Measurements from ENCODE around the gene MMP24. TPM values are rescaled to one million over a fixed set of nuclear protein-coding genes. Genes with fewer than 3 reads are reported as not detected.
A peak's percentile ranks its signal among the peaks of the same experiment; 100 is the strongest.

The MMP24 gene
- total and polyA plus RNA-seq, 2 of the 13 experiments (the other 11 are each of a cell fraction or from before 2014, with no cell fraction given), result 0.29 to 0.35 TPM

DNA sequence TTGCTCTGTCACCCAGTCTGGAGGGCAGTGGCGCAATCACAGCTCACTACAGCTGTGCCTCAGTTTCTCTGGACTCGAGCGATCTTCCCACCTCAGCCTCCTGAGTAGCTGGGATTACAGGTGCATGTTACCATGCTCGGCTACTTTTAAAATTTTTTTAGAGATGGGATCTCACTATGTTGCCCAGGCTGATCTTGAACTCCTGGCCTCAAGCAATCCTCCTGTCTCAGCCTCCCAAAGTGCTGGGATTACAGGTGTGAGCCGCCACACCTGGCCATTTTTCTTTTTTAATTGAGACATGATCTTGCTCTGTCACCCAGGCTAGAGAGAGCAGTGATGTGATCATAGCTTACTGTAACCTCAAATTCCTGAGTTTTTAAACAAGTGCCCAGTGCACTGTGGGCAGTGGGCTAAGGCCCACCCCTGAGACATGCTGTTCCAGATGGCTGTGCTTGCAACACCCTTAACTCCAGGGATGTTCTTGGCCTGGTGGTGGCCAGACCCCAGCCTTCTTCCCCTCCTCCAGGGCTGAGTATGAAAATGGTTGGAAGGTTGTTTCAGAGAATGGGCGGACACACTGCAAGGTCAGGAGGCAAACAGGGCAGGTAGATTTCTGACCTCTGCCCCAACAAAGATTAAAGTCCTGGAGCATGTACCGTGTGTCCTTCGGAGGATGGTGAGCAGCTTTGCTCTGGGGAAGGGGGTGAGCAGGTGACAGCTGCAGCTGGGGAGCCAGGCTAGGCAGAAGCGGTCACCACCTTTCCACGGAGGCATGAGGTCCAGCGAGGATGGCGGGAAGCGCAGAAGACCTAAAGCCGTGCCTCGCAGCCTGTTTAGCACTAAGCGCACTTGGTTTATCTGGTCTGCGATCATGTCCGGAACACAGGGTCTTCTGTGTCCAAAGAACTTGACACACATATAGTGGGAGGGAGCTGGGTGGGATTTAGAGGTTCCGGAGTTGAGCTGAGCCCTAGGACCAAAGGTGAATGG lies 67.1 kb downstream of the MMP24 start (continued):
- TF ChIP-seq HNF1A (IDR thresholded peaks at IDR 0.05; ENCODE audit: low read depth), result no peak
- TF ChIP-seq HNF1A (CRISPR knock-in tag; IDR thresholded peaks at IDR 0.05; ENCODE audit: borderline replicate concordance), result 0 out of 2 replicates have a peak, but pooled peaks have one; percentile 27
- peak; percentile 20 to 67; a peak in 2 of 4 replicates for TF ChIP-seq NR2F1 (CRISPR knock-in tag; IDR thresholded peaks at IDR 0.05)
- TF ChIP-seq ATF7-NPFF (CRISPR knock-in tag; IDR thresholded peaks at IDR 0.05; ENCODE audit: low read depth), result 0 out of 2 replicates have a peak, but pooled peaks have one; percentile 59
- no peak for TF ChIP-seq ZEB1 (IDR thresholded peaks at IDR 0.05; ENCODE audit: insufficient replicate concordance, low read depth)
- TF ChIP-seq MZF1 (CRISPR knock-in tag; IDR thresholded peaks at IDR 0.05; ENCODE audit: borderline replicate concordance), result no peak
- TF ChIP-seq FOXC1 (CRISPR knock-in tag; IDR thresholded peaks at IDR 0.05; ENCODE audit: borderline replicate concordance), result no peak
- TF ChIP-seq, protein P1, sequence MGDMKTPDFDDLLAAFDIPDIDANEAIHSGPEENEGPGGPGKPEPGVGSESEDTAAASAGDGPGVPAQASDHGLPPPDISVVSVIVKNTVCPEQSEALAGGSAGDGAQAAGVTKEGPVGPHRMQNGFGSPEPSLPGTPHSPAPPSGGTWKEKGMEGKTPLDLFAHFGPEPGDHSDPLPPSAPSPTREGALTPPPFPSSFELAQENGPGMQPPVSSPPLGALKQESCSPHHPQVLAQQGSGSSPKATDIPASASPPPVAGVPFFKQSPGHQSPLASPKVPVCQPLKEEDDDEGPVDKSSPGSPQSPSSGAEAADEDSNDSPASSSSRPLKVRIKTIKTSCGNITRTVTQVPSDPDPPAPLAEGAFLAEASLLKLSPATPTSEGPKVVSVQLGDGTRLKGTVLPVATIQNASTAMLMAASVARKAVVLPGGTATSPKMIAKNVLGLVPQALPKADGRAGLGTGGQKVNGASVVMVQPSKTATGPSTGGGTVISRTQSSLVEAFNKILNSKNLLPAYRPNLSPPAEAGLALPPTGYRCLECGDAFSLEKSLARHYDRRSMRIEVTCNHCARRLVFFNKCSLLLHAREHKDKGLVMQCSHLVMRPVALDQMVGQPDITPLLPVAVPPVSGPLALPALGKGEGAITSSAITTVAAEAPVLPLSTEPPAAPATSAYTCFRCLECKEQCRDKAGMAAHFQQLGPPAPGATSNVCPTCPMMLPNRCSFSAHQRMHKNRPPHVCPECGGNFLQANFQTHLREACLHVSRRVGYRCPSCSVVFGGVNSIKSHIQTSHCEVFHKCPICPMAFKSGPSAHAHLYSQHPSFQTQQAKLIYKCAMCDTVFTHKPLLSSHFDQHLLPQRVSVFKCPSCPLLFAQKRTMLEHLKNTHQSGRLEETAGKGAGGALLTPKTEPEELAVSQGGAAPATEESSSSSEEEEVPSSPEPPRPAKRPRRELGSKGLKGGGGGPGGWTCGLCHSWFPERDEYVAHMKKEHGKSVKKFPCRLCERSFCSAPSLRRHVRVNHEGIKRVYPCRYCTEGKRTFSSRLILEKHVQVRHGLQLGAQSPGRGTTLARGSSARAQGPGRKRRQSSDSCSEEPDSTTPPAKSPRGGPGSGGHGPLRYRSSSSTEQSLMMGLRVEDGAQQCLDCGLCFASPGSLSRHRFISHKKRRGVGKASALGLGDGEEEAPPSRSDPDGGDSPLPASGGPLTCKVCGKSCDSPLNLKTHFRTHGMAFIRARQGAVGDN (CRISPR knock-in tag; IDR thresholded peaks at IDR 0.05), result peak; percentile 80
- TF ChIP-seq, protein P2, sequence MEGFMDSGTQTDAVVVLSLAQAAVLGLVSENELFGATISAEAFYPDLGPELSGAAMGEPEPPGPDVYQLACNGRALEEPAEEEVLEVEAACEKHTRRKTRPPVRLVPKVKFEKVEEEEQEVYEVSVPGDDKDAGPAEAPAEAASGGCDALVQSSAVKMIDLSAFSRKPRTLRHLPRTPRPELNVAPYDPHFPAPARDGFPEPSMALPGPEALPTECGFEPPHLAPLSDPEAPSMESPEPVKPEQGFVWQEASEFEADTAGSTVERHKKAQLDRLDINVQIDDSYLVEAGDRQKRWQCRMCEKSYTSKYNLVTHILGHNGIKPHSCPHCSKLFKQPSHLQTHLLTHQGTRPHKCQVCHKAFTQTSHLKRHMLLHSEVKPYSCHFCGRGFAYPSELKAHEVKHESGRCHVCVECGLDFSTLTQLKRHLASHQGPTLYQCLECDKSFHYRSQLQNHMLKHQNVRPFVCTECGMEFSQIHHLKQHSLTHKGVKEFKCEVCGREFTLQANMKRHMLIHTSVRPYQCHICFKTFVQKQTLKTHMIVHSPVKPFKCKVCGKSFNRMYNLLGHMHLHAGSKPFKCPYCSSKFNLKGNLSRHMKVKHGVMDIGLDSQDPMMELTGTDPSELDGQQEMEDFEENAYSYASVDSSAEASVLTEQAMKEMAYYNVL (CRISPR knock-in tag; IDR thresholded peaks at IDR 0.05; ENCODE audit: borderline replicate concordance), result 0 out of 2 replicates have a peak, but pooled peaks have one; percentile 32
- TF ChIP-seq CCAR2 (optimal IDR thresholded peaks at IDR 0.05; ENCODE audit: low read depth, low read length), result no peak
- no peak for TF ChIP-seq CC2D1A (CRISPR knock-in tag; IDR thresholded peaks at IDR 0.05)
- TF ChIP-seq ZNF329 (CRISPR knock-in tag; IDR thresholded peaks at IDR 0.05; ENCODE audit: low read depth), result no peak
- peak; percentile 9; the same call in 1 of the 2 replicates for TF ChIP-seq MIXL1 (CRISPR knock-in tag; IDR thresholded peaks at IDR 0.05)
- TF ChIP-seq ATM (IDR thresholded peaks at IDR 0.05; ENCODE audit: borderline replicate concordance), result no peak
- peak; percentile 8 for TF ChIP-seq TBX2 (CRISPR knock-in tag; IDR thresholded peaks at IDR 0.05; ENCODE audit: borderline replicate concordance)
- TF ChIP-seq ZNF598 (CRISPR knock-in tag; IDR thresholded peaks at IDR 0.05; ENCODE audit: borderline replicate concordance), result peak; percentile 53; the same call in 1 of the 2 replicates

Data from HepG2 (cell line).